SK-MEL-5 (cell line): ENCODE results near the gene C14orf119. TPM values are rescaled to one million over a fixed set of nuclear protein-coding genes. Genes with fewer than 3 reads are reported as not detected.

ENCODE experiments used
- DNase-seq: peaks from one replicate; pipeline ENCODE4 v3.0.0-alpha.2; 2016; ENCODE audit warnings: low read depth, low spot score
- in situ Hi-C: cut with HindIII; loops from 2 replicates; pipeline ENCODE4 v1.10.0; 2016; ENCODE audit warnings: low sequenced_read_pairs, high pct_unique_total_duplicates, low pct_unique_long_range_greater_than_20kb
- total RNA-seq: library from RNA; depleted of rRNA; stranded (reverse); fragments of >200 nt; shearing (Covaris generic); gene quantifications from 2 replicates; pipeline ENCODE4 v1.2.3, GENCODE V29; 2014; rRNA removed

Gene C14orf119
- total RNA-seq, 1 experiment from 2014 or later = 65.5 TPM

GRCh38 chr14:23149745-23150144, 54.4 kb downstream of the C14orf119 start:
- in situ Hi-C loops = no loop called here
- no peak for DNase-seq

Other genes starting within 250 kb of the C14orf119 start
- gene LRP10, start 223.8 kb upstream of the C14orf119 start, total RNA-seq = 31.6 and 31.9 TPM in 2 replicates
- gene REM2, start 212.3 kb upstream of the C14orf119 start, total RNA-seq = not detected in 2 replicates
- gene RBM23, start 176.4 kb upstream of the C14orf119 start, total RNA-seq = 62.7 and 63.2 TPM in 2 replicates
- 62.8 and 66.6 TPM in 2 replicates for gene PRMT5, start 166.1 kb upstream of the C14orf119 start, total RNA-seq
- 32.5 and 34.2 TPM in 2 replicates for gene HAUS4, start 138.4 kb upstream of the C14orf119 start, total RNA-seq
- 8.5 and 9.5 TPM in 2 replicates for gene AJUBA, start 113.0 kb upstream of the C14orf119 start, total RNA-seq
- 8.2 and 11.6 TPM in 2 replicates for gene C14orf93, start 85.4 kb upstream of the C14orf119 start, total RNA-seq
- 162 and 165 TPM in 2 replicates for gene PSMB5, start 60.6 kb upstream of the C14orf119 start, total RNA-seq
- gene PSMB11, start 53.3 kb upstream of the C14orf119 start, total RNA-seq = not detected in 2 replicates
- gene CDH24, start 38.0 kb upstream of the C14orf119 start, total RNA-seq = 0.96 and 1.1 TPM in 2 replicates
- 69.7 and 83.0 TPM in 2 replicates for gene ACIN1, start 369 bp upstream of the C14orf119 start, total RNA-seq
- not detected in 2 replicates for gene CIROP, start 9.5 kb downstream of the C14orf119 start, total RNA-seq
- gene CEBPE, start 23.8 kb downstream of the C14orf119 start, total RNA-seq = not detected in 2 replicates
- gene SLC7A8, start 88.2 kb downstream of the C14orf119 start, total RNA-seq = 27.8 and 30.8 TPM in 2 replicates
- not detected in 2 replicates for gene RNF212B, start 142.4 kb downstream of the C14orf119 start, total RNA-seq
- 12.8 TPM in 2 replicates for gene HOMEZ, start 190.6 kb downstream of the C14orf119 start, total RNA-seq
- gene PPP1R3E, start 207.4 kb downstream of the C14orf119 start, total RNA-seq = 3.6 and 3.9 TPM in 2 replicates
- 19.1 and 20.9 TPM in 2 replicates for gene BCL2L2, start 211.3 kb downstream of the C14orf119 start, total RNA-seq
- 45.9 and 50.8 TPM in 2 replicates for gene PABPN1, start 226.0 kb downstream of the C14orf119 start, total RNA-seq